HepG2 (cell line): ENCODE measurements around the gene FXN. TPM values are rescaled to one million over a fixed set of nuclear protein-coding genes. Genes with fewer than 3 reads are reported as not detected.

Experiments used
- BCL6 ChIP-seq: IDR thresholded peaks from 2 replicates; pipeline ENCODE4 v1.6.1; 2016; ENCODE audit warnings: missing genetic modification reagents, missing compliant biosample characterization
- FOSL2 ChIP-seq: sonication (generic); formaldehyde crosslinking; IDR thresholded peaks from 2 replicates; pipeline ENCODE4 v1.4.0; 2020; ENCODE audit warnings: missing genetic modification reagents
- ISL2 ChIP-seq: sonication (generic); formaldehyde crosslinking; IDR thresholded peaks from 2 replicates; pipeline ENCODE4 v1.5.0; 2020; ENCODE audit warnings: missing genetic modification reagents
- KAT7 ChIP-seq: IDR thresholded peaks from 2 replicates; pipeline ENCODE4 v1.6.1; 2018; ENCODE audit warnings: borderline replicate concordance, missing compliant biosample characterization
- MED1 ChIP-seq: sonication (generic); formaldehyde crosslinking; IDR thresholded peaks from 2 replicates; pipeline ENCODE4 v1.4.0; 2020; ENCODE audit warnings: missing genetic modification reagents
- MEIS1 ChIP-seq: sonication (generic); formaldehyde crosslinking; IDR thresholded peaks from 2 replicates; pipeline ENCODE4 v1.9.0; 2021; ENCODE audit warnings: mild to moderate bottlenecking, missing genetic modification reagents, moderate library complexity, borderline replicate concordance
- NR3C1 ChIP-seq: sonication (generic); formaldehyde crosslinking; IDR thresholded peaks from 2 replicates; pipeline ENCODE4 v1.4.0; 2020; ENCODE audit warnings: missing genetic modification reagents
- RNF2 ChIP-seq: fragments of 450-650 bp; conservative IDR thresholded peaks from 2 replicates; pipeline ENCODE4 v1.6.1; 2016; ENCODE audit warnings: low read depth
- TCF12 ChIP-seq, 2 experiments: fragments of 450-650 bp in 1 of 2; sonication (generic) in 1 of 2; formaldehyde crosslinking in 1 of 2; IDR thresholded peaks; 2 replicates each; pipeline versions ENCODE4 v1.6.1 to v1.8.0; 2017 to 2022; ENCODE audit warnings: antibody characterized with exemption in 1 of 2, mild to moderate bottlenecking in 1 of 2, missing genetic modification reagents in 1 of 2, moderate library complexity in 1 of 2
- ZFX ChIP-seq: sonication (generic); formaldehyde crosslinking; IDR thresholded peaks from 2 replicates; pipeline ENCODE4 v1.4.0; 2020; ENCODE audit warnings: mild to moderate bottlenecking, low read depth, missing genetic modification reagents, moderate library complexity
- ZNF318 ChIP-seq: sonication (generic); formaldehyde crosslinking; IDR thresholded peaks from 2 replicates; pipeline ENCODE4 v1.4.0; 2020; ENCODE audit warnings: mild to moderate bottlenecking, missing genetic modification reagents
- ZNF335 ChIP-seq: sonication (generic); formaldehyde crosslinking; IDR thresholded peaks from 2 replicates; pipeline ENCODE4 v1.4.0; 2020; ENCODE audit warnings: missing genetic modification reagents
- ZNF724P ChIP-seq: sonication (generic); formaldehyde crosslinking; IDR thresholded peaks from 2 replicates; pipeline ENCODE4 v1.8.0; 2022; ENCODE audit warnings: missing genetic modification reagents, borderline replicate concordance
- polyA plus RNA-seq, 8 experiments: library from polyadenylated mRNA; depleted of rRNA in 3 of 8; stranded (reverse) in 7 of 8; unstranded in 1 of 8; fragments of >200 nt; fragmentation: Illumina TruSeq in 4 of 8; extraction: Trizol in 4 of 8; gene quantifications; 2 replicates each; pipeline versions ENCODE4 v1.2.1 to v1.2.3, GENCODE V29; 2011 to 2016; ENCODE audit warnings: low read depth in 4 of 8, missing spikeins in 1 of 8, mixed read lengths in 1 of 8; ENCODE audit not compliant: insufficient read depth in 1 of 8
- total RNA-seq, 5 experiments: library from RNA; depleted of rRNA; stranded (reverse); fragments of >200 nt; fragmentation: Illumina TruSeq; extraction: Trizol; gene quantifications; 2 replicates each; pipeline ENCODE4 v1.2.3, GENCODE V29; 2016; ENCODE audit warnings: low read depth in 1 of 5

Gene FXN
- total and polyA plus RNA-seq, 2 of the 13 experiments (the other 11 are each of a cell fraction or from before 2014, with no cell fraction given), result 24.1 to 26.0 TPM

GRCh38 chr9:69054989-69055388, 19.4 kb downstream of the FXN start (continued):
- TF ChIP-seq ZNF318 (CRISPR knock-in tag) (no peak), MEIS1 (no peak), ZFX (CRISPR knock-in tag) (no peak), MED1 (CRISPR knock-in tag) (no peak), KAT7 (CRISPR knock-in tag) (no peak), ZNF724P (CRISPR knock-in tag) (no peak), NR3C1 (no peak), TCF12 (IDR thresholded peaks at IDR 0.05) (no peak), TCF12 (CRISPR knock-in tag; IDR thresholded peaks at IDR 0.05) (no peak), ISL2 (CRISPR knock-in tag) (no peak), ZNF335 (CRISPR knock-in tag) (no peak), FOSL2 (CRISPR knock-in tag) (no peak), RNF2 (no peak), BCL6 (CRISPR knock-in tag) (no peak)
- TF ChIP-seq, all 625 proteins: peak for 0
